ENCODE data around the gene GJD2.

GJD2 gene

DNA sequence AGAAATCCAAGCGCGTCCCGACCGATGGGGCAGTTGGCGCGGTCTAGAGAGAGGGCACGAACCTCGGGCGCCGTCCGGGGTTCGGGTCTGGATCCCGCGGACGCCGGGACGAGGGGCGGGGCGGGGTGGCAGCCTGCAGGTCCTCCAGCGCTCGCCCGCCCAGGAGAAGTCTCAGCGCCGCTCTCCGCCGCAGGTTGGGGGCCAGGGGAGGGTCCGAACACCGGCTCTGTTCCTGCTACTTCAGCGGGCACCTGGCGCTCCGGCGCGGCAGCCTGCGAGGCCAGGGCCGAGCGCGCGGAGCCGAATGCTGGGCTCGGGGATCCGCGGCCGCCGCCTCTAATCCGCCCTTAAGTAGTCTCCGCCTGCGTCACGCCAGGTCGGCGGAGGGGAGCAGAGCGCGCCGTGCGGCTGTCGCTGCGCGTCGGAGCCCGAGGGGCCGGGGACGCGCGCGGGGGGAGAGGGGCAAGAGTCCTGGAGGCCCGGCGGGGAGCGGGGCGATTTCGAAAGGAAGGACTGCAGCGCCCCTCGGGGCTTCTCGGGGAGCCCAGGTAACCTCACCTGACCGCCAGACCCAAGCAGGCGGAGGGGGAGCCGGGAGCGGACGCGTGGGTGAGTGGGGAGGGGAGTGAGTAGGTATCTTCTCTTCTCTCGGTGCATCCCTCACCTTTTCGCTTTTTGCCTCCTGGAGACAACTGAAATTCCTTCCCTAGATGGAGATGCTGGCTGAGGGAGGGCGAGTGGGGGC, at the start of gene GJD2:
TSS of gene GJD2 (minus strand) at position 325 of the 745 bp plus-strand sequence. CDS start 510 bp downstream, outside the sequence.
- H3K4me3 ChIP-seq (ENCODE audit: low read depth, low read length), result peak within 1 kb of the TSS; percentile 38

GRCh38 chr15:34804113-34804512, 49.3 kb upstream of the GJD2 start:
- H3K4me3 ChIP-seq (ENCODE audit: low read depth, low read length), result no peak overlapping the region
- DNase-seq (ENCODE audit: low read depth), result no peak

More for the DNA sequence above, at the start of gene GJD2:
- DNase-seq (ENCODE audit: low read depth), result no peak

DNA sequence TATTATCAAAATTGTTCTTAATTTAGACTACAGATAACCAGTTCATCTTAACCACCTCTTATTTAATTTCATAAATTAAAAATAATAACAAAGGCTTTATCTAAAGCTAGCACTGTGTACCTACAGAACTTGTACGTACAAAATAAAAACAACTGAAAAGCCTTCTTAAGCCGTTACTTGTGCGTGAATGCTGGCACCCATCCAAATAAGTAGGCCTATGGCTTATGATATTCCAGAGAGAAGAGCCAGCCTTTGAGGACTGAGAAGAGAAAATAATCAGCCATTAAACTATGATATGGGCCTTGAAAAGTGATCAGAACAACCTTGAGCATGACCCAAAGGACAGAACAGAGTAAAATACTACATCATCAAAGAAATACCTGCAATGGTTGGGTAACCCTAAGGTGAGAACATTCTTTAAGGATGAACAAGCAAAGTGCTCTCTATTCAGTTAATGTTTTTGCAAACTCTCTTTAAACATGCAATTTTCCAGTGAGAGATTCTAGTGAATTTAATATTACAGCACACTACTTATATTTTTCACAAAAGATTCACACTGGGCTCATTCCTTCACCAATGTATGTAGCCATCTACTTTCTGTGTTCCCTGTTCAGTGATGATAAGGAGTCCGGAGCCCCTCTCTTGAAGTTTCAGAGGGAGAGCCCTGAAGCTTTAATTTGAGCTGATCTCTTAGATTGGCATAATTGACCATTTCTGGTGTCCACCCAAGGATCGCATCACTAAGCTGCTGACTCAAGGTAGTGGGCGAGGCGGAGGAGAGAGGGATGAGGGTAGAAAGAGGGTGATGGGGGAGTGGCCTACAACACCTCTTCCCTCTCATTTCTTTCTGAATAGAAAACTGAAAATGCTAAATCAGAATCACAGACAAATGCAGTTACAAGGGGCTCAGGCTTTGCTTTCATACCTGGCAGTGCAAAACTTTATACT, 48.3 kb upstream of the GJD2 start:
- no peak overlapping the region for H3K4me3 ChIP-seq (ENCODE audit: low read depth, low read length)
- DNase-seq (ENCODE audit: low read depth), result no peak

DNA sequence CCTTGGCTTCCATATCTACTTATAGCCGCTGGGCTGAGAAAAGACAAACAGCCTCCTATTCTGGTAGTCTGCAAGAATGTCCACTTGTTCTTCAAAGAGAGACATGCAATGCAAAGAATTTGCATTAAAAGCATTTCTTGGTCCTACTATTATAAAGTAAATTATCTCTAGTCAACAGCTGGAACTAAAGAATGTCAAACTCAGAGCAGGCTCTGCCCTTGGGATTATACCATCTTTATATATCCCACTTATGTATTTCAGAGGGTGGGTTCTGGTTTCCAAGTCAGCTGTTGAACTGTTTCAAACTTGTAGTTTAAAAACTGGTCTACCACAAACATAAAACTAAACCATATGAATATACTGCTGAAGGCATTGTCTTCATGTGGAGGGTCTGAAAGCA, 47.6 kb upstream of the GJD2 start:
- H3K4me3 ChIP-seq (ENCODE audit: low read depth, low read length), result no peak overlapping the region
- DNase-seq (ENCODE audit: low read depth), result no peak

DNA sequence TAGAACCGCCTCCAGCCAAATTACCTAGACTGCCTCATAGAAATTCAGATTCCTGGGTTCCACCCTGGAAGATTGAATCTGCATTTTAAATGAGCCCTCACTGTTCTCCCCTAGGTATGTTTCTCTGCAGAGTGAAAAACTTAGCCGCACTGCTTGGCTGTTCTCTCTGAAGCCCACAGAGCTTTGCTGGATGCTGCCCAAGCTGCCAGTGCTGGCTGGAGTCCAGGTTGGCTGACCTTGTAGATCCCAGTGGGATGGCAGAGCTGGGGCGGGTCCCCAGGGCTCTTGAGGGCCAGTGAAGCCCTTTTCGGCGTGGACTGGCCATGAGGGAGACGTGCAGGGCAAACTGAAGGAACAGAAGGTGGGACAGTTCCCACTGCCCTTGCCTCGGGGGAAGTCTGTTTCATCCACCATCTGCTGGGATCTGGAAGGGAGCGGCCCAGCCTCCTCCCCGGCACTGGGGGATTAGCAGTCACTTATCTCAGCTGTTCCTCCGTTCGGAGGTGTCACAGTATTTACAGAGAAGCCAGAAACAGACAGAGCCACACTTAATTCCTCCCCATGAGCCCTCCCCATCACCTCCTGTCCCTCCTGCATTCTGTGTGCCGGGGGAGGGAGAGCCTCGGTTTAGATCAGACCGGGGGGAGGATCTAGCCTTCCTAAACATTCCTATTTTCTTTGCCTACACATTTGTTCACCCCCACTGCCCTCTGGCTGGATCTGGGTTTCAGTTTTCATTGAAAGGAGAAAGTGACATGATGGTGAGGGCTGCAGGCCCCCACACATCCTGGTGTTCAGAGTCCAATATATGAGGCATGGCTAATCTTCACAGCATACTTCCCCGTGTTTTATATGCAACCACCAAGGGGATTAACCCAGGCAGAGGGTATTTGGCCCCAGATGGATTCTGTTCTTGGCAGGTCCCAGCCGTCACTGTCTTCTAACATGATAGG, 44.6 kb upstream of the GJD2 start:
- peak; percentile 77 for DNase-seq (ENCODE audit: low read depth)
- H3K4me3 ChIP-seq (ENCODE audit: low read depth, low read length), result no peak overlapping the region

GRCh38 chr15:34796847-34797435, 42.1 kb upstream of the GJD2 start:
- no peak overlapping the region for H3K4me3 ChIP-seq (ENCODE audit: low read depth, low read length)
- DNase-seq (ENCODE audit: low read depth), result no peak

DNA sequence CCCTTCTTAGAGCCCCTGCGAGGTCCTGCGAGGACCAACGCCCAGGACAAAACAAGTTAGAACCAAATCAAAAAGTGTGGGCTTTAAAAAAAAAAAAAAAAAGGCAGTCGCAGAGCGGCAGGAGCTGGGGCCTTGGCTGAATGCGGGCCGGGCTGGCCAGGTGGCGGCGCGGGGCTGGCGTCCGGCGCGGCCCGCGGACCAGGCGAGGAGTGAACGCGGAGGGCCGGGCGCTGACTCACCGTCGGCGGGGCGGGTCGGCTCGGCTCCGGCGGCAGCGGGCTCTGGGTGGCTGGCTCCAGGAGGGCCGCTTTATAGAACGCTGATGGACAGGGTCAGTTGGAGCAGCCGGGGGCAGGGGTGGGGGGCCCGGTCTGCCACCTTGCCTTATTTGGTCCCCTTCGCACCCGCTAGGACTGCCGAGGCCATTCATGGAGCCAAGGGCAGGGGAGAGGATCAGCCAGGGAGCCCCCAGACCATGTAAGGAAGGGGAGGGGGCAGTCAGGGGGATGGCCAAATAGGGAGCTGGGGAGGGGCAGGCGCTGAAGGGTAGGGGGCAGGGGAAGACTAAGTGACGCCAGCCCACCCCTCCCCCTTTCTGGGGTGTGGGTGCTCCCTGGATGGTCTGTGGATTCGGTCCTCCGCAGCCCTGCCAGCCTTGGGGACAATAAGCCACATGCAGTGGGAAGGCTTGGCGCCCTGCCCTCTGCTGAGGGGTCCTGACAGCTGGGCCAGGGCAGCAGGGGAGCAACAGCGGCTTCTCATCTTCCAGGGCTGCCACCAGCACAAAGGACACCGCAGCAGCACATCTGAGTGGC, 40.7 kb upstream of the GJD2 start, which contains the start of gene ACTC1:
TSS of gene ACTC1 (minus strand) at position 283 of the 815 bp plus-strand sequence. CDS start 741 bp downstream, outside the sequence.
- peak within 1 kb of the TSS; percentile 49 for H3K4me3 ChIP-seq (ENCODE audit: low read depth, low read length)
- DNase-seq (ENCODE audit: low read depth), result no peak

GRCh38 chr15:34794590-34795206, 39.9 kb upstream of the GJD2 start:
- no peak for DNase-seq (ENCODE audit: low read depth)

DNA sequence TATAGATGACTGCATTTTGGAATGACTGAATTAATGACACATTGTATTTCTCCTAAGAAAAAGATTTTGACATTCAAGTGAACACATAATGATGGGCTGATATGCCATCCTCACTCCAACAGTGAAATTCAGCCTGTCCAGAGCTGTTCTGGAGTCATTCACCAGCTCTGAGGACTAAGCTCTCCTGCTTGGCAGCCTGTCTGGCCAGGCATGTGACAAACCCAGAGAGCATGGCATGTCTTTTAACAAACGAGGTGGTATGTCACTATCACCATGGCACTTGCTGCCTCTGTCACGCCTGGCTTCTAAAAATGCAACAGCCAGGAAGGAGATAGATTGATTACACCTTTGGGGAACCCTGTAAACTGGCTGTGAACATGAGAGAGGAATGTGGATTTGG, 39.1 kb upstream of the GJD2 start:
- H3K4me3 ChIP-seq (ENCODE audit: low read depth, low read length), result peak overlapping the region; percentile 49
- DNase-seq (ENCODE audit: low read depth), result no peak

More at GRCh38 chr15:34794590-34795206, 39.9 kb upstream of the GJD2 start:
- H3K4me3 ChIP-seq (ENCODE audit: low read depth, low read length), result peak overlapping the region; percentile 49

DNA sequence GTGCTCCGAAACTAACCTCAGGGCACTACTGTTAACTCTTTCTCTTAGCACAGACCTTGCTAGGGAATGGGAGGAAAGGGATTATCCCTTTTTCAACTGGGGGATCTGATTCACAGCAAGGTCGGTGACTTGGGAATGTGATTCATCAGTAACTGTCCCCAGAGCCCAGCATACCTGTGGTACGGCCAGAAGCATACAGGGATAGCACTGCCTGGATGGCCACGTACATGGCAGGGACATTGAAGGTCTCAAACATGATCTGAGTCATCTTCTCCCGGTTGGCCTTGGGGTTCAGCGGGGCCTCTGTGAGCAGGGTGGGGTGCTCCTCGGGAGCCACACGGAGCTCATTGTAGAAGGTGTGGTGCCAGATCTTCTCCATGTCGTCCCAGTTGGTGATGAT, 38.3 kb upstream of the GJD2 start:
- no peak for DNase-seq (ENCODE audit: low read depth)

GRCh38 chr15:34791701-34792100, 36.9 kb upstream of the GJD2 start:
- no peak for DNase-seq (ENCODE audit: low read depth)
- H3K4me3 ChIP-seq (ENCODE audit: low read depth, low read length), result peak overlapping the region; percentile 49

More for the DNA sequence above, 38.3 kb upstream of the GJD2 start:
- peak overlapping the region; percentile 49 for H3K4me3 ChIP-seq (ENCODE audit: low read depth, low read length)

DNA sequence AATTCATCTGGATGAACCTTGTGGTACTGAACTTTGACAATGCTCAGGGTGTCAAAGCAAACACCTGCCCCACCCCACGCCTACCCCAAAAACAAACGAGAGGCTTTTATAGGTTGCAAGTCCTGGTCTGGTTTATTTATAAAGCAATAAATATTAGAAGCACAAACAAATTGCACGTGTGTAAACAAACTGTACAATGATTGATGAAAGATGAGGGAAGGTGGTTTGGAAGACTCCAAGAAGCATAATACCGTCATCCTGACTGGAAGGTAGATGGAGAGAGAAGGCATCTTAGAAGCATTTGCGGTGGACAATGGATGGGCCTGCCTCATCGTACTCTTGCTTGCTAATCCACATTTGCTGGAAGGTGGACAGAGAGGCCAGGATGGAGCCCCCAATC, 35.3 kb upstream of the GJD2 start:
- no peak for DNase-seq (ENCODE audit: low read depth)
- H3K4me3 ChIP-seq (ENCODE audit: low read depth, low read length), result peak overlapping the region; percentile 49

- DNase-seq (ENCODE audit: low read depth), result no peak
- no peak overlapping the region for H3K4me3 ChIP-seq (ENCODE audit: low read depth, low read length)
Observed at GRCh38 chr15:34789326-34789725, 34.5 kb upstream of the GJD2 start.

DNA sequence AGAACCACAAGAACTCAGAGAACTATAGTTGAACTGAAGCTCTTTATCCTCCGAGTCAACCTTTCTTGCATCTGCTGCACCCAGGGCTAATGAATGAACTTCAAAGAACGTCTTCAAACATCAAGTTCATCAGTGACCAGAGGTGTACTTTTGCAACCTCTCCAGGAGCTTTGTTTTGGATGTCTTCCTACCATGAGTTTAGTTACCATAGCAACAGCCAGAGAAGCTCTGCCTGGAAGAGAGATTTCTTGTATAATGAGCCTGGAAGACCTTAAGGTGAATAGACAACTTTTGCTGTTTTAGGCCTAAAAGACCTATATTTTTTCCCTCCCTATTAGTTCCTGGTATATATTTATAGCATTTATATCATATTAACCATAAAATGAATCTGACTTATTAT, 31.4 kb upstream of the GJD2 start:
- no peak for DNase-seq (ENCODE audit: low read depth)
- no peak overlapping the region for H3K4me3 ChIP-seq (ENCODE audit: low read depth, low read length)

DNA sequence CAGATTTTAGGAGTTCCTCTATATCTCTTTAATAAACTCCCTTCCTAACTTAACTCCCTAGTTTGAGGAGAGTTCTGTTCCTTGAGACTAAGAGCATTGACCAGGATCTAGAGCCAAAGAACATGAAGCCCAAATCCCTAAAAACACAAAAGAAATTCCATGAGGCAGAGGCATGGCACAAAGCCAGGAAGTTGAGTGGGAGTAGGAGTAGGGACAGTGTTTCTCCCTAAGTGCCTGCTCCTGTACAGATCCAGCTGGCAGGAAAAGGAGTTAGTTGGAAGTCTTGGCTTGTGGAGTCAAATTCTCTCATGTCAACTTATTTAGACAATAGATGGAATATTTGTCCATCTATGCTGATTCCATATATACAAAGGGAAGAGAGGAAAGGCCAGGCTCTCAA, 29.2 kb upstream of the GJD2 start:
- no peak overlapping the region for H3K4me3 ChIP-seq (ENCODE audit: low read depth, low read length)
- no peak for DNase-seq (ENCODE audit: low read depth)

- DNase-seq (ENCODE audit: low read depth), result no peak
- no peak overlapping the region for H3K4me3 ChIP-seq (ENCODE audit: low read depth, low read length)
Observed at GRCh38 chr15:34783431-34783830, 28.6 kb upstream of the GJD2 start.

DNA sequence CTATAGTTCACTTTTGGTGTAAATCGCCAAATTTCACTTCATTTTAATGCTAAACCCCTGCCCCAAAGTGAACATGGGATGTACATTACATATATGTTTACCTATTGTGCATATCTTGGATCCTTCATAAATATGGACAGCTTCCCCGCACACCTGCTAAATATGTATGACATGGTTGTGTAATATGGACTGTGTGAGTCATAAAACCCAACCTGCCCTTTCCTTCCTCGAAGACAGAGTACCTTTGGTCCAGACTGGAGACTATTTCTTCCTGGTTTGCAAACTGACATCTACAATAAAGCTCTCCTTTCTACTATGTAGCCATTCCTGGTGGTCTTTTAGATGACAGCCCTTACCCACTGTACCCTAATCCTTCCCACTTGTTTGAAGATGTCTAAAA, 28.1 kb upstream of the GJD2 start:
- no peak overlapping the region for H3K4me3 ChIP-seq (ENCODE audit: low read depth, low read length)
- no peak for DNase-seq (ENCODE audit: low read depth)

GRCh38 chr15:34780725-34781124, 25.9 kb upstream of the GJD2 start:
- DNase-seq (ENCODE audit: low read depth), result no peak
- no peak overlapping the region for H3K4me3 ChIP-seq (ENCODE audit: low read depth, low read length)

All from skeletal muscle cell (primary cell).